Measurements from ENCODE around the gene SZT2. TPM values are rescaled to one million over a fixed set of nuclear protein-coding genes. Genes with fewer than 3 reads are reported as not detected.

SZT2 gene
- total RNA-seq, 2 experiments from 2014 or later, result 33.7 to 79.8 TPM

DNA sequence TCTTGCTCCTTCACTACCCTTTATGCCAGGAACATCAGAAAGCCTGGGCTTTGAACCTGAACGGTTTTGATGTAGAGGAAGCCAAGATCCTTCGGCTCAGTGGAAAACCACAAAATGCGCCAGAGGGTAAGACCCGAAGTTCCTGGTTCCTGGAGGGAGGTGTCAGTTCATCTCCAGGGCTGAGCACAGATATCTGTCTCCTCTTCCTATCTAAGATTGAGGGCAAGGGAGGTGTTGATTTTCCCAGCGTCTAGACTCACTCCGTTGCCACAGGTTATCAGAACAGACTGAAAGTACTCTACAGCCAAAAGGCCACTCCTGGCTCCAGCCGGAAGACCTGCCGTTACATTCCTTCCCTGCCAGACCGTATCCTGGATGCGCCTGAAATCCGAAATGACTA, 30.0 kb upstream of the SZT2 start:
- ChIA-PET POLR2A (no interaction called here), CTCF (ENCODE audit: unreplicated experiment) (no interaction called here)
- H3K4me2 ChIP-seq (ENCODE audit: low read length), result peak overlapping the region; percentile 96
- no peaks in the 10 kb centered on the region for H3K9me2 ChIP-seq (ENCODE audit: insufficient read depth, low read length)
- H4K20me1 ChIP-seq (ENCODE audit: insufficient read depth, low read length), result peaks cover 4% of the 10 kb centered on the region; the same call in 1 of the 2 replicates
- peaks cover 32% of the 10 kb centered on the region for H3K4me1 ChIP-seq (ENCODE audit: insufficient read depth, low read length, poor library complexity, severe bottlenecking)
- H3K36me3 ChIP-seq (ENCODE audit: insufficient read depth, low read length), result peaks cover 58% of the 10 kb centered on the region
- BruUV-seq (replicated peaks), result no TSS peak
- peaks cover 28% of the 10 kb centered on the region for H3K79me2 ChIP-seq (ENCODE audit: insufficient read depth, low read depth, low read length)
- H3K27ac ChIP-seq (ENCODE audit: low read depth, low read length, poor library complexity, severe bottlenecking), result peak overlapping the region; percentile 76
- no peak for TF ChIP-seq EZH2phosphoT487 (IDR thresholded peaks at IDR 0.05; ENCODE audit: borderline replicate concordance, low read depth, low read length)
- TF ChIP-seq, protein P1, sequence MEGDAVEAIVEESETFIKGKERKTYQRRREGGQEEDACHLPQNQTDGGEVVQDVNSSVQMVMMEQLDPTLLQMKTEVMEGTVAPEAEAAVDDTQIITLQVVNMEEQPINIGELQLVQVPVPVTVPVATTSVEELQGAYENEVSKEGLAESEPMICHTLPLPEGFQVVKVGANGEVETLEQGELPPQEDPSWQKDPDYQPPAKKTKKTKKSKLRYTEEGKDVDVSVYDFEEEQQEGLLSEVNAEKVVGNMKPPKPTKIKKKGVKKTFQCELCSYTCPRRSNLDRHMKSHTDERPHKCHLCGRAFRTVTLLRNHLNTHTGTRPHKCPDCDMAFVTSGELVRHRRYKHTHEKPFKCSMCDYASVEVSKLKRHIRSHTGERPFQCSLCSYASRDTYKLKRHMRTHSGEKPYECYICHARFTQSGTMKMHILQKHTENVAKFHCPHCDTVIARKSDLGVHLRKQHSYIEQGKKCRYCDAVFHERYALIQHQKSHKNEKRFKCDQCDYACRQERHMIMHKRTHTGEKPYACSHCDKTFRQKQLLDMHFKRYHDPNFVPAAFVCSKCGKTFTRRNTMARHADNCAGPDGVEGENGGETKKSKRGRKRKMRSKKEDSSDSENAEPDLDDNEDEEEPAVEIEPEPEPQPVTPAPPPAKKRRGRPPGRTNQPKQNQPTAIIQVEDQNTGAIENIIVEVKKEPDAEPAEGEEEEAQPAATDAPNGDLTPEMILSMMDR (conservative IDR thresholded peaks at IDR 0.05; ENCODE audit: low read length), result no peak
- DNase-seq (ENCODE audit: low spot score), result peak; percentile 8
- intact Hi-C loops (cut with micrococcal nuclease; ENCODE audit: unreplicated experiment), result no loop called here
- no peaks in the 10 kb centered on the region for H3K9me3 ChIP-seq (ENCODE audit: low read length)
- no peak overlapping the region for H2AFZ ChIP-seq (ENCODE audit: low read length)
- peak overlapping the region; percentile 99 for H3K4me3 ChIP-seq (ENCODE audit: low read depth, low read length, poor library complexity, severe bottlenecking)

DNA sequence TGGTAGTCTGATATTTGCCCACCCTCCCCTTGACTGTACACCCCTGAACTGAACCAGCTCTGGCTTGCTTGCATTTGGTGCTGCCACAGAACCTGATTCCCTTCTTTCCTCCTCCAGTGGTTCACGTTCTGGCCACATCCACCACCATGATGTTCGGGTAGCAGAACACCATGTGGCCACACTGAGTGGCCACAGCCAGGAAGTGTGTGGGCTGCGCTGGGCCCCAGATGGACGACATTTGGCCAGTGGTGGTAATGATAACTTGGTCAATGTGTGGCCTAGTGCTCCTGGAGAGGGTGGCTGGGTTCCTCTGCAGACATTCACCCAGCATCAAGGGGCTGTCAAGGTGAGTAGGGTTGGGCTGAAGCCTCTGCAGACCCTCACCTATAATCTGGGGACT, 29.1 kb upstream of the SZT2 start:
- Histone ChIP-seq H4K20me1 (ENCODE audit: insufficient read depth, low read length) (peaks cover 4% of the 10 kb centered on the region; the same call in 1 of the 2 replicates), H3K79me2 (ENCODE audit: insufficient read depth, low read depth, low read length) (peaks cover 28% of the 10 kb centered on the region)
- intact Hi-C loops (cut with micrococcal nuclease; ENCODE audit: unreplicated experiment), result no loop called here

DNA sequence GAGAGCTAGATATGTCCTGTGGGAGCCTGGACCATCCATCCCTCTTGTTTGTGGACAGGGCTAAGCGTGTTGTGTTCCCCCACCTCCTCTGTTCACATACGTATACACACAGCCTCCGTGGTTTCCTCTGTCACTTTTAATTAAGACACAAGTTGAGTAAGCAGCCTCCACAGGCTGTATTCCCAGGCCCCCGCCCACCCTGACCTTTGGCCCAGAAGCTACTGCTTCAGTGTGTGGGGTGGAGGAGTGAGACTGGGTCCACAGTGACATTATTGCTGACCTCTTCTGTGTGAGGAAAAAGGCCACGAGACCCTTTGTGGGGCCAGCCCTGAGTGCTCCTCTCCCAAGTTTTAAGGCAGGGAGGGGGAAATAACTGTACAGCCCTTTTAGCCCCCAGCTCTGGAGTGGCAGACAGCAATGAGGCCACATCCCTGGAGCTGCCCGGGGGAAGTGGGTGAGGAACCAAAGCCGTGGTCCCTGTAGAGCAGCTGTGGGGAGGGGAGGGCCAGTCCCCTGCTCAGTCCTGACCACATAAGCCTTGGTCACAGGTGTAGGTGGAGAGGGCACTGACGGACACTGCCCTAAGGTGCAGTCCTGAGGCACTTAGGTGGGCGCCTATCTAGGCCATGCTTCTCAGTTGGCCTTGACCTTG, 26.3 kb upstream of the SZT2 start:
- H3K9me3 ChIP-seq (ENCODE audit: low read length), result no peaks in the 10 kb centered on the region
- no TSS peak for BruUV-seq (replicated peaks)
- no peak overlapping the region for H3K4me3 ChIP-seq (ENCODE audit: low read depth, low read length, poor library complexity, severe bottlenecking)
- ChIA-PET POLR2A (no interaction called here), CTCF (ENCODE audit: unreplicated experiment) (no interaction called here)
- no peaks in the 10 kb centered on the region for H3K9me2 ChIP-seq (ENCODE audit: insufficient read depth, low read length)
- H2AFZ ChIP-seq (ENCODE audit: low read length), result no peak overlapping the region
- no peak overlapping the region for H3K27ac ChIP-seq (ENCODE audit: low read depth, low read length, poor library complexity, severe bottlenecking)
- TF ChIP-seq EZH2phosphoT487 (IDR thresholded peaks at IDR 0.05; ENCODE audit: borderline replicate concordance, low read depth, low read length), result no peak
- TF ChIP-seq, protein P1 (conservative IDR thresholded peaks at IDR 0.05; ENCODE audit: low read length), result no peak
- H3K79me2 ChIP-seq (ENCODE audit: insufficient read depth, low read depth, low read length), result peaks cover 40% of the 10 kb centered on the region
- H3K4me1 ChIP-seq (ENCODE audit: insufficient read depth, low read length, poor library complexity, severe bottlenecking), result peaks cover 39% of the 10 kb centered on the region
- H3K36me3 ChIP-seq (ENCODE audit: insufficient read depth, low read length), result peaks cover 67% of the 10 kb centered on the region
- peaks cover 4% of the 10 kb centered on the region; the same call in 1 of the 2 replicates for H4K20me1 ChIP-seq (ENCODE audit: insufficient read depth, low read length)
- intact Hi-C loops (cut with micrococcal nuclease; ENCODE audit: unreplicated experiment), result no loop called here
- no peak overlapping the region for H3K4me2 ChIP-seq (ENCODE audit: low read length)
- DNase-seq (ENCODE audit: low spot score), result peak; percentile 8

More for the DNA sequence above, 29.1 kb upstream of the SZT2 start:
- Histone ChIP-seq H3K9me2 (ENCODE audit: insufficient read depth, low read length) (no peaks in the 10 kb centered on the region), H2AFZ (ENCODE audit: low read length) (no peak overlapping the region), H3K36me3 (ENCODE audit: insufficient read depth, low read length) (peaks cover 67% of the 10 kb centered on the region), H3K9me3 (ENCODE audit: low read length) (no peaks in the 10 kb centered on the region), H3K4me2 (ENCODE audit: low read length) (peak overlapping the region; percentile 96), H3K4me1 (ENCODE audit: insufficient read depth, low read length, poor library complexity, severe bottlenecking) (peaks cover 34% of the 10 kb centered on the region), H3K4me3 (ENCODE audit: low read depth, low read length, poor library complexity, severe bottlenecking) (peak overlapping the region; percentile 99), H3K27ac (ENCODE audit: low read depth, low read length, poor library complexity, severe bottlenecking) (peak overlapping the region; percentile 76)
- CTCF ChIA-PET (ENCODE audit: unreplicated experiment), result no interaction called here
- BruUV-seq (replicated peaks), result no TSS peak
- no peak for TF ChIP-seq EZH2phosphoT487 (IDR thresholded peaks at IDR 0.05; ENCODE audit: borderline replicate concordance, low read depth, low read length)
- TF ChIP-seq, protein P1 (conservative IDR thresholded peaks at IDR 0.05; ENCODE audit: low read length), result no peak
- no peak for DNase-seq (ENCODE audit: low spot score)
- POLR2A ChIA-PET, result no interaction called here

Measured in OCI-LY7 (cell line).